Keratinocyte (primary cell): ENCODE measurements around the gene CNKSR3. TPM values are rescaled to one million over a fixed set of nuclear protein-coding genes. Genes with fewer than 3 reads are reported as not detected.

Experiments
- DNase-seq: peaks from one replicate; pipeline ENCODE4 v3.0.0-alpha.2; 2011; ENCODE audit warnings: low read depth, missing footprints, low spot score
- FAIRE-seq: peaks from 2 replicates; lab custom pipeline; 2011; peaks lifted over from hg19 to GRCh38; lab: Jason Lieb, UNC
- H2AFZ ChIP-seq: 2 replicates; pipeline ENCODE4 v1.6.0; 2012; ENCODE audit warnings: low read length, control low read depth, inconsistent platforms; ENCODE audit not compliant: control insufficient read depth
- H3K27ac ChIP-seq: 2 replicates; pipeline ENCODE4 v1.5.1; 2011; ENCODE audit warnings: low read length; ENCODE audit not compliant: control insufficient read depth, insufficient read depth
- H3K27me3 ChIP-seq: 3 replicates; pipeline ENCODE4 v1.6.0; 2011; ENCODE audit warnings: low read length; ENCODE audit not compliant: control insufficient read depth, insufficient read depth; ENCODE audit errors: extremely low read depth
- H3K36me3 ChIP-seq, 2 experiments: 2 replicates in 1 of 2; 3 replicates in 1 of 2; pipeline ENCODE4 v1.5.1; 2011; ENCODE audit warnings: low read length in 2 of 2, mild to moderate bottlenecking in 1 of 2; ENCODE audit not compliant: control insufficient read depth in 2 of 2, insufficient read depth in 2 of 2; ENCODE audit errors: extremely low read depth in 1 of 2
- H3K4me1 ChIP-seq: 3 replicates; pipeline ENCODE4 v1.5.1; 2011; ENCODE audit warnings: low read length; ENCODE audit not compliant: control insufficient read depth, insufficient read depth; ENCODE audit errors: extremely low read depth
- H3K4me2 ChIP-seq: 3 replicates; pipeline ENCODE4 v1.6.0; 2011; ENCODE audit warnings: low read depth, low read length; ENCODE audit not compliant: control insufficient read depth, insufficient read depth; ENCODE audit errors: extremely low read depth
- H3K4me3 ChIP-seq, 3 experiments: fragments of 200-600 bp in 1 of 3; sonication (generic) in 1 of 3; 2 replicates in 2 of 3; 3 replicates in 1 of 3; pipeline ENCODE4 v1.5.1; 2011 to 2016; ENCODE audit warnings: low read length in 3 of 3, mild to moderate bottlenecking in 3 of 3, control low read depth in 2 of 3, inconsistent platforms in 1 of 3, low read depth in 1 of 3, mixed read lengths in 1 of 3, mixed run types in 1 of 3, moderate library complexity in 1 of 3; ENCODE audit not compliant: control insufficient read depth in 2 of 3, insufficient read depth in 2 of 3; ENCODE audit errors: extremely low read depth in 1 of 3
- H3K79me2 ChIP-seq: 2 replicates; pipeline ENCODE4 v1.6.0; 2012; ENCODE audit warnings: low read length; ENCODE audit not compliant: control insufficient read depth, insufficient read depth
- H3K9ac ChIP-seq: 3 replicates; pipeline ENCODE4 v1.6.0; 2011; ENCODE audit warnings: low read length; ENCODE audit not compliant: control insufficient read depth, insufficient read depth; ENCODE audit errors: extremely low read depth
- H3K9me1 ChIP-seq: 3 replicates; pipeline ENCODE4 v1.6.0; 2011; ENCODE audit warnings: low read length; ENCODE audit not compliant: control insufficient read depth, insufficient read depth; ENCODE audit errors: extremely low read depth
- H3K9me3 ChIP-seq: 2 replicates; pipeline ENCODE4 v1.5.1; 2012; ENCODE audit warnings: low read depth, low read length; ENCODE audit not compliant: control insufficient read depth
- H4K20me1 ChIP-seq: 3 replicates; pipeline ENCODE4 v1.6.0; 2011; ENCODE audit warnings: low read length; ENCODE audit not compliant: control insufficient read depth, insufficient read depth; ENCODE audit errors: extremely low read depth
- CTCF ChIP-seq, 3 experiments: IDR thresholded peaks in 1 of 3; conservative IDR thresholded peaks in 1 of 3; optimal IDR thresholded peaks in 1 of 3; 2 replicates in 2 of 3; 3 replicates in 1 of 3; pipeline versions ENCODE3 to v1.5.1; 2011; ENCODE audit warnings: low read length in 3 of 3, mild to moderate bottlenecking in 3 of 3, moderate library complexity in 2 of 3, control low read depth in 1 of 3, inconsistent platforms in 1 of 3; ENCODE audit not compliant: insufficient read depth in 2 of 3; ENCODE audit errors: extremely low read depth in 1 of 3
- EZH2 ChIP-seq: IDR thresholded peaks from one replicate; pipeline ENCODE4 v1.6.1; 2012; ENCODE audit warnings: inconsistent platforms, mild to moderate bottlenecking, low read length, moderate library complexity
- dilution Hi-C: fragments of 300-500 bp; cut with MboI; formaldehyde crosslinking; loops from one replicate; pipeline ENCODE4 v1.7.0; 2020; ENCODE audit warnings: low sequenced_read_pairs; ENCODE audit not compliant: extremely low pct_ligation_motif_present
- polyA plus RNA-seq, 5 experiments: library from polyadenylated mRNA; depleted of rRNA in 3 of 5; stranded (reverse) in 3 of 5; stranded (forward) in 1 of 5; unstranded in 1 of 5; fragments of >200 nt; gene quantifications; 1 replicate in 1 of 5; 2 replicates in 3 of 5; 3 replicates in 1 of 5; pipeline versions ENCODE4 v1.2.1 to v1.2.3, GENCODE V29; 2011 to 2012; ENCODE audit warnings: missing spikeins in 2 of 5, low read depth in 1 of 5, low replicate concordance in 1 of 5

The CNKSR3 gene
- polyA plus RNA-seq, 1 donor (not counting 4 experiments of a cell fraction or from before 2014, with no cell fraction given) = 2.0 TPM

GRCh38 chr6:154448448-154449096, 61.9 kb downstream of the CNKSR3 start:
- H3K4me3 ChIP-seq = no peak overlapping the region
- no peak overlapping the region for H3K4me2 ChIP-seq
- H3K9me1 ChIP-seq = no peaks in the 10 kb centered on the region
- no peak overlapping the region for H2AFZ ChIP-seq
- H3K9me3 ChIP-seq = no peaks in the 10 kb centered on the region
- TF ChIP-seq EZH2 (no peak), CTCF (optimal IDR thresholded peaks at IDR 0.05 in 1 of 3, IDR thresholded peaks at IDR 0.05 in 1 of 3, conservative IDR thresholded peaks at IDR 0.05 in 1 of 3; ENCODE audit: extremely low read depth in 1 of 3, insufficient read depth in 2 of 3, low read length in 3 of 3) (no peak)
- no peak overlapping the region for H3K9ac ChIP-seq
- FAIRE-seq (no peak), DNase-seq (no peak)
- no peak overlapping the region for H3K27ac ChIP-seq
- no peaks in the 10 kb centered on the region for H3K36me3 ChIP-seq
- H4K20me1 ChIP-seq = no peaks in the 10 kb centered on the region
- no peaks in the 10 kb centered on the region for H3K27me3 ChIP-seq
- H3K4me1 ChIP-seq = no peaks in the 10 kb centered on the region
- dilution Hi-C loops = no loop called here
- H3K79me2 ChIP-seq = no peaks in the 10 kb centered on the region

- TF ChIP-seq CTCF (optimal IDR thresholded peaks at IDR 0.05 in 1 of 3, IDR thresholded peaks at IDR 0.05 in 1 of 3, conservative IDR thresholded peaks at IDR 0.05 in 1 of 3; ENCODE audit: extremely low read depth in 1 of 3, insufficient read depth in 2 of 3, low read length in 3 of 3) (no peak), EZH2 (no peak)
These were observed 62.5 kb downstream of the CNKSR3 start for GRCh38 chr6:154447954-154448353.

More at GRCh38 chr6:154447954-154448353, 62.5 kb downstream of the CNKSR3 start:
- Histone ChIP-seq H4K20me1 (no peaks in the 10 kb centered on the region), H3K4me1 (no peaks in the 10 kb centered on the region), H2AFZ (no peak overlapping the region), H3K27me3 (no peaks in the 10 kb centered on the region), H3K4me3 (no peak overlapping the region), H3K4me2 (no peak overlapping the region), H3K9me3 (no peaks in the 10 kb centered on the region), H3K9ac (no peak overlapping the region), H3K79me2 (no peaks in the 10 kb centered on the region), H3K36me3 (no peaks in the 10 kb centered on the region), H3K27ac (no peak overlapping the region), H3K9me1 (no peaks in the 10 kb centered on the region)
- FAIRE-seq (no peak), DNase-seq (no peak)
- dilution Hi-C loops = no loop called here
